ENCODE data around the gene CCDC85A. TPM values are rescaled to one million over a fixed set of nuclear protein-coding genes. Genes with fewer than 3 reads are reported as not detected.

CCDC85A gene
- total and polyA plus RNA-seq, 2 of the 8 experiments (the other 6 are each of a cell fraction or from before 2014, with no cell fraction given) = 0.20 TPM; not detected in 1

- H3K27me3 ChIP-seq (replicated peaks in 1 of 4; ENCODE audit: control insufficient read depth in 3 of 4, extremely low read depth in 1 of 4, insufficient read depth in 3 of 4, low read length in 3 of 4) = no peaks in the 10 kb centered on the region
- TF ChIP-seq TAF7 (optimal IDR thresholded peaks at IDR 0.05; ENCODE audit: borderline replicate concordance, low read depth, low read length) (no peak), RBBP5 (IDR thresholded peaks at IDR 0.05; ENCODE audit: borderline replicate concordance, low read depth, low read length) (no peak), RXRA (IDR thresholded peaks at IDR 0.05; ENCODE audit: insufficient read depth, low read depth, low read length) (no peak), BRCA1 (IDR thresholded peaks at IDR 0.05; ENCODE audit: low read depth, low read length) (no peak), GABPA (IDR thresholded peaks at IDR 0.05; ENCODE audit: borderline replicate concordance, insufficient read depth, low read length) (no peak), JUND (IDR thresholded peaks at IDR 0.05; ENCODE audit: low read length) (no peak), FOSL1 (IDR thresholded peaks at IDR 0.05; ENCODE audit: insufficient read depth, low read depth, low read length) (no peak), SP1 (IDR thresholded peaks at IDR 0.05; ENCODE audit: low read depth, low read length) (no peak), GTF2F1 (IDR thresholded peaks at IDR 0.05; ENCODE audit: borderline replicate concordance, low read depth, low read length) (no peak), BCL11A (IDR thresholded peaks at IDR 0.05; ENCODE audit: low read depth in 2 of 2, low read length in 2 of 2) (no peak), CTCF (IDR thresholded peaks at IDR 0.05; ENCODE audit: control extremely low read depth in 1 of 3, insufficient read depth in 1 of 3, low read depth in 1 of 3, low read length in 3 of 3) (no peak), SP4 (IDR thresholded peaks at IDR 0.05; ENCODE audit: low read length) (no peak), ZNF274 (IDR thresholded peaks at IDR 0.05; ENCODE audit: borderline replicate concordance, extremely low read depth, low read length) (no peak), CREB1 (IDR thresholded peaks at IDR 0.05) (no peak)
- H2AK5ac ChIP-seq (ENCODE audit: low read depth, low read length) = no peak overlapping the region
- H2BK20ac ChIP-seq (ENCODE audit: low read length) = no peak overlapping the region
- H2BK12ac ChIP-seq (ENCODE audit: low read depth, low read length) = no peak overlapping the region
- H3K4ac ChIP-seq (replicated peaks; ENCODE audit: insufficient read length, low read depth, low read length) = no peak overlapping the region
- POLR2A ChIA-PET (ENCODE audit: partially characterized antibody) = no interaction called here
- no peaks in the 10 kb centered on the region for H3K79me1 ChIP-seq (ENCODE audit: low read depth, low read length)
- no peaks in the 10 kb centered on the region for H3K36me3 ChIP-seq (ENCODE audit: control insufficient read depth in 2 of 4, insufficient read depth in 4 of 4, low read length in 3 of 4)
- H3K27ac ChIP-seq (ENCODE audit: low read depth, low read length) = no peak overlapping the region
- H3K18ac ChIP-seq (ENCODE audit: extremely low read depth, low read length) = no peak overlapping the region
- H3K14ac ChIP-seq (ENCODE audit: insufficient read length) = no peak overlapping the region
- no peak overlapping the region for H3K4me2 ChIP-seq (ENCODE audit: insufficient read depth in 1 of 2, low read depth in 2 of 2, low read length in 2 of 2)
- H4K20me1 ChIP-seq (replicated peaks in 1 of 2; ENCODE audit: control insufficient read depth in 1 of 2, insufficient read depth in 2 of 2, low read length in 2 of 2) = no peaks in the 10 kb centered on the region
- no peak overlapping the region for H4K8ac ChIP-seq (ENCODE audit: extremely low read depth, insufficient read depth, low read length)
- no peaks in the 10 kb centered on the region for H3K79me2 ChIP-seq (ENCODE audit: control insufficient read depth in 1 of 2, insufficient read depth in 2 of 2, low read length in 2 of 2)
- no peak for DNase-seq (ENCODE audit: low read depth in 1 of 2, low spot score in 2 of 2)
- H2BK15ac ChIP-seq (ENCODE audit: low read length) = no peak overlapping the region
- no peaks in the 10 kb centered on the region for H3K23me2 ChIP-seq (ENCODE audit: low read depth, low read length)
- no peak overlapping the region for H3K9ac ChIP-seq (replicated peaks in 1 of 4; ENCODE audit: extremely low read depth in 1 of 4, low read depth in 3 of 4, low read length in 3 of 4)
- no peak overlapping the region for H3K23ac ChIP-seq (ENCODE audit: insufficient read length)
- H3K9me3 ChIP-seq (ENCODE audit: insufficient read depth in 2 of 2, low read depth in 1 of 2, low read length in 1 of 2) = no peaks in the 10 kb centered on the region
- H3K56ac ChIP-seq (replicated peaks; ENCODE audit: insufficient read length, low read depth, low read length) = no peak overlapping the region
- no peak overlapping the region for H2AFZ ChIP-seq (ENCODE audit: low read length)
- no peak overlapping the region for H3K4me3 ChIP-seq (ENCODE audit: extremely low read depth in 1 of 4, insufficient read depth in 2 of 4, low read depth in 3 of 4, low read length in 4 of 4)
- H2BK120ac ChIP-seq (replicated peaks; ENCODE audit: low read depth, low read length) = no peak overlapping the region
- H4K91ac ChIP-seq (replicated peaks; ENCODE audit: insufficient read length, low read length) = no peak overlapping the region
- CTCF ChIA-PET (ENCODE audit: partially characterized antibody) = no interaction called here
- no peaks in the 10 kb centered on the region for H3K4me1 ChIP-seq (replicated peaks in 1 of 4; ENCODE audit: control insufficient read depth in 3 of 4, insufficient read depth in 4 of 4, low read length in 3 of 4)
- H2BK5ac ChIP-seq (ENCODE audit: low read depth, low read length) = no peak overlapping the region
- FAIRE-seq = no peak
- no peak overlapping the region for H4K5ac ChIP-seq (ENCODE audit: insufficient read length, low read depth, low read length)
Observed at GRCh38 chr2:56315376-56315775, 131.6 kb downstream of the CCDC85A start.

Measured in H1 (cell line).